ENCODE results near the gene CCDC50. TPM values are rescaled to one million over a fixed set of nuclear protein-coding genes. Genes with fewer than 3 reads are reported as not detected.

CCDC50 gene
- total and polyA plus RNA-seq, 2 experiments from 2014 or later = 31.6 to 49.6 TPM

DNA sequence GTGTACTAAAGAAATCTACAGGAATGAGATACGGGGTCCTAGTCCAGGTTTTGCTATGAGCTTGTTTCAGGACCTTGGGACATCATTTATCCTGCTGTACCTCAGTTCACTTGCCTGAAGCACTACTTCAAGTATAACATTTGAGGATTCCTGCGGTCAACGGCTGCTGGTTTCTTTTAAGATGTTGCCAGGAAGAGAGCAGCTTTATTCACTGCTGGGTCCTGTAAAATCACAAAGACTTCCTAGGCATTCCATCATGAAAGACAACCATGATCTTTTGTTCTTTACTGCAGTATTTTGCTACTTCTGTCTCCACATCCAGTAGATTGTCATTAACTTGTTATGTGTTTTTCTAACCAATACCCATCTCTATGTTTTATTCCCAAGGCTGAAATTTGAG is 70.7 kb downstream of the CCDC50 start:
- Histone ChIP-seq H3K36me3 (replicated peaks; ENCODE audit: insufficient read depth, low read depth) (no peaks in the 10 kb centered on the region), H2AFZ (no peak overlapping the region), H3K4me3 (no peak overlapping the region), H3K27me3 (no peaks in the 10 kb centered on the region), H4K20me1 (ENCODE audit: insufficient read depth, poor library complexity, severe bottlenecking) (no peaks in the 10 kb centered on the region), H3K79me2 (no peaks in the 10 kb centered on the region), H3K9me3 (ENCODE audit: low read depth) (no peaks in the 10 kb centered on the region), H3K4me2 (no peak overlapping the region), H3K9me2 (replicated peaks; ENCODE audit: insufficient read depth) (no peaks in the 10 kb centered on the region), H3K27ac (no peak overlapping the region), H3K4me1 (ENCODE audit: insufficient read depth) (no peaks in the 10 kb centered on the region)
- no peak for TF ChIP-seq EZH2 (IDR thresholded peaks at IDR 0.05; ENCODE audit: borderline replicate concordance)
- TF ChIP-seq, protein P1, sequence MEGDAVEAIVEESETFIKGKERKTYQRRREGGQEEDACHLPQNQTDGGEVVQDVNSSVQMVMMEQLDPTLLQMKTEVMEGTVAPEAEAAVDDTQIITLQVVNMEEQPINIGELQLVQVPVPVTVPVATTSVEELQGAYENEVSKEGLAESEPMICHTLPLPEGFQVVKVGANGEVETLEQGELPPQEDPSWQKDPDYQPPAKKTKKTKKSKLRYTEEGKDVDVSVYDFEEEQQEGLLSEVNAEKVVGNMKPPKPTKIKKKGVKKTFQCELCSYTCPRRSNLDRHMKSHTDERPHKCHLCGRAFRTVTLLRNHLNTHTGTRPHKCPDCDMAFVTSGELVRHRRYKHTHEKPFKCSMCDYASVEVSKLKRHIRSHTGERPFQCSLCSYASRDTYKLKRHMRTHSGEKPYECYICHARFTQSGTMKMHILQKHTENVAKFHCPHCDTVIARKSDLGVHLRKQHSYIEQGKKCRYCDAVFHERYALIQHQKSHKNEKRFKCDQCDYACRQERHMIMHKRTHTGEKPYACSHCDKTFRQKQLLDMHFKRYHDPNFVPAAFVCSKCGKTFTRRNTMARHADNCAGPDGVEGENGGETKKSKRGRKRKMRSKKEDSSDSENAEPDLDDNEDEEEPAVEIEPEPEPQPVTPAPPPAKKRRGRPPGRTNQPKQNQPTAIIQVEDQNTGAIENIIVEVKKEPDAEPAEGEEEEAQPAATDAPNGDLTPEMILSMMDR (IDR thresholded peaks at IDR 0.05; ENCODE audit: poor library complexity) = no peak
- DNase-seq (ENCODE audit: low spot score) = no peak
- WGBS (ENCODE audit: low lambda C conversion rate, missing lambda C conversion rate) = 98% methylated on average over 3 of the region's 3 CpGs

DNA sequence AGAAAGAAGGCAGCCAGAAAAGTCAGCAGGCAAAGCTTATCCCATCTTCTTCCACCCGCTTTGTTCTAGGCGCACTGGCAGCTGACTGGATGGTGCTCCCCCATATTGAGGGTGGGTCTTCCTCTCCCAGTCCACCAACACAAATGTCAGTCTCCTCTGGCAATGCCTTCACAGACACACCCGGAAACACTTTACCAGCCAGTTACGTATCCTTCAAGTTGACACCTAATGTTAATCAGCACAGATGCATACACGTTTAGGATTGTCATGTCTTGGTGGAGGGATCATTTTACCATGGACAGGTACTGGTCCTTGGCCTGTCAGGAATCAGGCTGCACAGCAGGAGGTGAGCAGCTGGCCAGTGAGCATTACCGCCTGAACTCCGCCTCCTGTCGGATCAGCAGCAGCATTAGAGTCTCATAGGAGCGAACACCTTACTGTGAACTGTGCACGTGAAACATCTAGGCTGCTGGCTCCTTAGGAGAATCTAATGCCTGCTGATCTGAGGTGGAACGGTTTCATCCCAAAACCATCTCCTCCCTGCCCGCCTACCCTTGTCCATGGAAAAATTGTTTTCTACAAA is 72.7 kb downstream of the CCDC50 start:
- Histone ChIP-seq H4K20me1 (ENCODE audit: insufficient read depth, poor library complexity, severe bottlenecking) (no peaks in the 10 kb centered on the region), H3K36me3 (replicated peaks; ENCODE audit: insufficient read depth, low read depth) (no peaks in the 10 kb centered on the region), H3K4me3 (no peak overlapping the region), H3K4me2 (no peak overlapping the region), H3K4me1 (ENCODE audit: insufficient read depth) (no peaks in the 10 kb centered on the region), H3K27me3 (no peaks in the 10 kb centered on the region), H2AFZ (no peak overlapping the region), H3K79me2 (no peaks in the 10 kb centered on the region), H3K27ac (no peak overlapping the region), H3K9me3 (ENCODE audit: low read depth) (no peaks in the 10 kb centered on the region), H3K9me2 (replicated peaks; ENCODE audit: insufficient read depth) (no peaks in the 10 kb centered on the region)
- WGBS (ENCODE audit: low lambda C conversion rate, missing lambda C conversion rate) = 90% methylated on average over 12 of the region's 12 CpGs
- DNase-seq (ENCODE audit: low spot score) = no peak
- TF ChIP-seq EZH2phosphoT487 (IDR thresholded peaks at IDR 0.05; ENCODE audit: low read depth, severe bottlenecking, unreplicated experiment) (no peak), EZH2 (IDR thresholded peaks at IDR 0.05; ENCODE audit: borderline replicate concordance) (no peak)
- TF ChIP-seq, protein P1 (IDR thresholded peaks at IDR 0.05; ENCODE audit: poor library complexity) = no peak

DNA sequence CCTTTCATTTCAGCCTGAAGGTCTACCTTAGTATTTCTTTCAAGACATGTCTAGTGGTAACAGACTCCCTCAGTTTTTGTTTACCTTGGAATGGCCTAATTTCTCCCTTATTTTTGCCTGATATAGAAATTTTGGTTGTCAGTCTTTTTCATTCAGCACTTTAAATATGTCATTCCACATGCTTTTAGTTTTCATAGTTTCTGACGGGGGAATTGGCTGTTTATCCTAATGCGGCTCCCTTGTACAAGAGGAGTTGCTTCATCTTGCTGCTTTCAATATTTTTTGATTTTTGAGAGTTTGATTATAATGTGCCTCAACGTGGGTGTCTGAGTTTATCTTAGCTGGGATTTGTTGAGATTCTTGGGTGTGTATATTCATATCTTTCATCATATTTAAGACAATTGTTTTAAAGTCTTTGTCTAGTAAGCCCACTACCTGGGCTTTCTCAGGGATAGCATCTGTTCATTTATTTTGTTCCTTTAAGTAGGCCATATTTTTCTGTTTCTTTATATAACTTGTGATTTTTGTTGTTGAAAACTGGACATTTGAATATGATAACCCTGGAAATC is 80.7 kb downstream of the CCDC50 start:
- Histone ChIP-seq H3K27me3 (no peaks in the 10 kb centered on the region), H3K79me2 (no peaks in the 10 kb centered on the region), H3K9me2 (replicated peaks; ENCODE audit: insufficient read depth) (no peaks in the 10 kb centered on the region), H3K9me3 (ENCODE audit: low read depth) (peaks cover 3% of the 10 kb centered on the region), H3K4me2 (no peak overlapping the region), H3K4me1 (ENCODE audit: insufficient read depth) (no peaks in the 10 kb centered on the region), H2AFZ (no peak overlapping the region), H3K4me3 (no peak overlapping the region), H3K27ac (no peak overlapping the region), H3K36me3 (replicated peaks; ENCODE audit: insufficient read depth, low read depth) (no peaks in the 10 kb centered on the region), H4K20me1 (ENCODE audit: insufficient read depth, poor library complexity, severe bottlenecking) (no peaks in the 10 kb centered on the region)
- no peak for TF ChIP-seq EZH2phosphoT487 (IDR thresholded peaks at IDR 0.05; ENCODE audit: low read depth, severe bottlenecking, unreplicated experiment)
- TF ChIP-seq, protein P1 (IDR thresholded peaks at IDR 0.05; ENCODE audit: poor library complexity) = no peak
- TF ChIP-seq EZH2 (IDR thresholded peaks at IDR 0.05; ENCODE audit: borderline replicate concordance) = no peak
- DNase-seq (ENCODE audit: low spot score) = no peak
- WGBS (ENCODE audit: low lambda C conversion rate, missing lambda C conversion rate) = 90% methylated on average over 3 of the region's 3 CpGs

All from hepatocyte (in vitro differentiated cells).